GM21360 (cell line): ENCODE measurements around the gene ANXA6.

Experiments used
- ATAC-seq: cut with Tn5 transposase; IDR thresholded peaks from one replicate; pipeline ENCODE4 v1.9.1; 2021; ENCODE audit warnings: mild to moderate bottlenecking, moderate library complexity; ENCODE audit not compliant: unreplicated experiment

ANXA6 gene

GRCh38 chr5:151067632-151068432, 89.7 kb downstream of the ANXA6 start:
- no peak for ATAC-seq

- ATAC-seq = no peak
These were observed 90.7 kb downstream of the ANXA6 start for GRCh38 chr5:151066920-151067319.

- no peak for ATAC-seq
These were observed 92.0 kb downstream of the ANXA6 start for GRCh38 chr5:151065609-151066008.

GRCh38 chr5:151064916-151065499, 92.6 kb downstream of the ANXA6 start:
- ATAC-seq = no peak

- no peak for ATAC-seq
These were observed 94.2 kb downstream of the ANXA6 start for GRCh38 chr5:151063142-151063989.

- no peak for ATAC-seq
These were observed 95.0 kb downstream of the ANXA6 start for GRCh38 chr5:151062405-151063141.

GRCh38 chr5:151060742-151061141, 96.8 kb downstream of the ANXA6 start:
- ATAC-seq = no peak

- no peak for ATAC-seq
These were observed 98.6 kb downstream of the ANXA6 start for GRCh38 chr5:151058891-151059489.

GRCh38 chr5:151058301-151058700, 99.3 kb downstream of the ANXA6 start:
- ATAC-seq = no peak

GRCh38 chr5:151056379-151057325, 100.9 kb downstream of the ANXA6 start:
- no peak for ATAC-seq

GRCh38 chr5:151055336-151055735, 102.2 kb downstream of the ANXA6 start:
- ATAC-seq = no peak

- ATAC-seq = no peak
These were observed 102.9 kb downstream of the ANXA6 start for GRCh38 chr5:151054709-151055108.

GRCh38 chr5:151053796-151054462, 103.7 kb downstream of the ANXA6 start:
- no peak for ATAC-seq

GRCh38 chr5:151052836-151053235, 104.7 kb downstream of the ANXA6 start:
- ATAC-seq = no peak

GRCh38 chr5:151051931-151052608, 105.5 kb downstream of the ANXA6 start:
- ATAC-seq = peak; percentile 13

GRCh38 chr5:151051066-151051930, 106.3 kb downstream of the ANXA6 start:
- peak; percentile 56 for ATAC-seq
